Gastroesophageal sphincter (tissue), 3 donors: ENCODE measurements around the gene STARD13.

Source experiments
- CTCF ChIP-seq, 4 experiments: fragments of 200-600 bp in 2 of 4; fragments of 450-650 bp in 2 of 4; sonication (generic) in 1 of 4; IDR thresholded peaks; one replicate each; pipeline ENCODE4 v1.5.1; 2017 to 2019; ENCODE audit warnings: antibody characterized with exemption in 4 of 4, mild to moderate bottlenecking in 2 of 4, moderate library complexity in 2 of 4
- POLR2A ChIP-seq, 2 donors: fragments of 450-650 bp; IDR thresholded peaks; one replicate each; pipeline ENCODE4 v1.6.1; 2017; ENCODE audit warnings: antibody characterized with exemption in 2 of 2, mild to moderate bottlenecking in 2 of 2, moderate library complexity in 1 of 2
- POLR2AphosphoS5 ChIP-seq: sonication (generic); formaldehyde crosslinking; IDR thresholded peaks from one replicate; pipeline ENCODE4 v1.6.1; 2017; ENCODE audit warnings: antibody characterized with exemption

- TF ChIP-seq CTCF (IDR thresholded peaks at IDR 0.05), result no peak
- TF ChIP-seq POLR2AphosphoS5, result no peak
- no peak for TF ChIP-seq POLR2A (IDR thresholded peaks at IDR 0.05)
These were observed 146.4 kb downstream of the STARD13 start for GRCh38 chr13:33139184-33139583.
